OCI-LY7 (cell line): Measurements from ENCODE around the gene CHRNA5. TPM values are rescaled to one million over a fixed set of nuclear protein-coding genes. Genes with fewer than 3 reads are reported as not detected.
A peak's percentile ranks its signal among the peaks of the same experiment; 100 is the strongest.

Experiments used
- BruUV-seq: library from RNA; stranded (reverse); fragments of 400-500 nt; replicated peaks from 2 replicates; lab custom pipeline; 2021; lab: Mats Ljungman, UMichigan
- CTCF ChIA-PET: fragments of 300-600 bp; sonication (Branson Sonifier 250); formaldehyde crosslinking; loops from one replicate; lab custom pipeline; 2022; ENCODE audit warnings: antibody characterized with exemption; ENCODE audit not compliant: unreplicated experiment; lab: Charles Lee
- POLR2A ChIA-PET: fragments of 300-600 bp; sonication (Branson Sonifier 250); formaldehyde crosslinking; loops from one replicate; lab custom pipeline; 2022; ENCODE audit warnings: antibody characterized with exemption; lab: Charles Lee
- DNase-seq: peaks from one replicate; pipeline ENCODE4 v3.0.0-alpha.2; 2015; ENCODE audit warnings: low spot score
- H2AFZ ChIP-seq: fragments of 200-600 bp; sonication (generic), shearing (Covaris generic); 2 replicates; pipeline ENCODE4 v1.6.1; 2014; ENCODE audit warnings: mild to moderate bottlenecking, antibody characterized with exemption, low read length, moderate library complexity
- H3K27ac ChIP-seq: fragments of 200-600 bp; sonication (generic); 2 replicates; pipeline ENCODE4 v1.5.1; 2014; ENCODE audit warnings: mixed run types, low read depth, mild to moderate bottlenecking, moderate library complexity, low read length, inconsistent platforms; ENCODE audit not compliant: poor library complexity, severe bottlenecking
- H3K36me3 ChIP-seq: fragments of 200-600 bp; sonication (generic); 2 replicates; pipeline ENCODE4 v1.6.1; 2014; ENCODE audit warnings: mild to moderate bottlenecking, antibody characterized with exemption, low read length, moderate library complexity, mixed read lengths; ENCODE audit not compliant: insufficient read depth
- H3K4me1 ChIP-seq: fragments of 200-600 bp; sonication (generic); 2 replicates; pipeline ENCODE4 v1.5.1; 2014; ENCODE audit warnings: mild to moderate bottlenecking, low read length; ENCODE audit not compliant: insufficient read depth, poor library complexity, severe bottlenecking
- H3K4me2 ChIP-seq: fragments of 200-600 bp; sonication (generic); 2 replicates; pipeline ENCODE4 v1.6.1; 2014; ENCODE audit warnings: mild to moderate bottlenecking, low read length
- H3K4me3 ChIP-seq: fragments of 200-600 bp; sonication (generic); 2 replicates; pipeline ENCODE4 v1.5.1; 2014; ENCODE audit warnings: mild to moderate bottlenecking, low read depth, low read length; ENCODE audit not compliant: poor library complexity, severe bottlenecking
- H3K79me2 ChIP-seq: fragments of 200-600 bp; sonication (generic); 2 replicates; pipeline ENCODE4 v1.6.1; 2016; ENCODE audit warnings: low read depth, mild to moderate bottlenecking, low read length, moderate library complexity, mixed read lengths; ENCODE audit not compliant: insufficient read depth
- H3K9me2 ChIP-seq: fragments of 200-600 bp; sonication (generic); 2 replicates; pipeline ENCODE4 v1.6.1; 2016; ENCODE audit warnings: mild to moderate bottlenecking, low read length, mixed read lengths; ENCODE audit not compliant: insufficient read depth
- H3K9me3 ChIP-seq: fragments of 200-600 bp; sonication (generic); 2 replicates; pipeline ENCODE4 v1.6.1; 2014; ENCODE audit warnings: mild to moderate bottlenecking, mixed run types, low read length, mixed read lengths
- H4K20me1 ChIP-seq: fragments of 200-600 bp; sonication (generic); 2 replicates; pipeline ENCODE4 v1.6.1; 2014; ENCODE audit warnings: mild to moderate bottlenecking, antibody characterized with exemption, low read length, moderate library complexity, mixed read lengths; ENCODE audit not compliant: insufficient read depth
- CTCF ChIP-seq: fragments of 200-600 bp; sonication (generic); conservative IDR thresholded peaks from 2 replicates; pipeline ENCODE4 v1.5.1; 2014; ENCODE audit warnings: mild to moderate bottlenecking, antibody characterized with exemption, low read length, moderate library complexity, mixed read lengths
- EZH2phosphoT487 ChIP-seq: fragments of 200-600 bp; sonication (generic); IDR thresholded peaks from 2 replicates; pipeline ENCODE4 v1.6.1; 2018; ENCODE audit warnings: low read depth, borderline replicate concordance, mild to moderate bottlenecking, mixed run types, antibody characterized with exemption, low read length, moderate library complexity, mixed read lengths
- intact Hi-C: fragments of 100-400 bp; cut with micrococcal nuclease; formaldehyde crosslinking; loops from one replicate; pipeline ENCODE4 v1.10.0; 2022; ENCODE audit not compliant: unreplicated experiment
- total RNA-seq, 2 experiments: library from RNA; depleted of rRNA in 1 of 2; stranded (reverse); fragments of >200 nt in 1 of 2; shearing (Covaris generic) in 1 of 2; gene quantifications; 2 replicates each; pipeline ENCODE4 v1.2.3, GENCODE V29; 2014 to 2022

The CHRNA5 gene
- total RNA-seq, 2 experiments from 2014 or later: 2.8 to 9.1 TPM

GRCh38 chr15:78637776-78638435, 72.6 kb downstream of the CHRNA5 start:
- BruUV-seq: no TSS peak
- no peaks in the 10 kb centered on the region for H3K4me1 ChIP-seq
- ChIA-PET POLR2A (no interaction called here), CTCF (no interaction called here)
- no peaks in the 10 kb centered on the region for H3K79me2 ChIP-seq
- intact Hi-C loops: loop anchor here (1.0 to 5.0 kb wide), 2 partner anchors 71 to 114 kb away; no protein-coding TSS in a partner anchor
- no peak overlapping the region for H3K4me2 ChIP-seq
- H3K9me3 ChIP-seq: 0 out of 2 replicates have a peak, but pooled peaks cover 6% of the 10 kb centered on the region
- no peak overlapping the region for H3K4me3 ChIP-seq
- no peak for TF ChIP-seq EZH2phosphoT487
- TF ChIP-seq CTCF: no peak
- no peak overlapping the region for H2AFZ ChIP-seq
- no peaks in the 10 kb centered on the region for H3K36me3 ChIP-seq
- H3K9me2 ChIP-seq: no peaks in the 10 kb centered on the region
- no peak for DNase-seq
- no peak overlapping the region for H3K27ac ChIP-seq
- H4K20me1 ChIP-seq: no peaks in the 10 kb centered on the region

- no peak overlapping the region for H3K4me3 ChIP-seq
- H4K20me1 ChIP-seq: no peaks in the 10 kb centered on the region
- intact Hi-C loops: loop anchor here (1.0 to 5.0 kb wide), 2 partner anchors 71 to 114 kb away; no protein-coding TSS in a partner anchor
- DNase-seq: peak; percentile 63
- no TSS peak for BruUV-seq
- ChIA-PET POLR2A (no interaction called here), CTCF (no interaction called here)
- H2AFZ ChIP-seq: no peak overlapping the region
- H3K79me2 ChIP-seq: no peaks in the 10 kb centered on the region
- H3K27ac ChIP-seq: no peak overlapping the region
- H3K4me2 ChIP-seq: no peak overlapping the region
- H3K9me2 ChIP-seq: no peaks in the 10 kb centered on the region
- no peaks in the 10 kb centered on the region for H3K9me3 ChIP-seq
- TF ChIP-seq CTCF: peak; percentile 86
- no peak for TF ChIP-seq EZH2phosphoT487
- no peaks in the 10 kb centered on the region for H3K4me1 ChIP-seq
- no peaks in the 10 kb centered on the region for H3K36me3 ChIP-seq
These were observed 73.5 kb downstream of the CHRNA5 start for GRCh38 chr15:78638658-78639314.
